Measurements from ENCODE around the gene PEX6. TPM values are rescaled to one million over a fixed set of nuclear protein-coding genes. Genes with fewer than 3 reads are reported as not detected.

PEX6 gene
- total and polyA plus RNA-seq, 2 of the 13 experiments (the other 11 are each of a cell fraction or from before 2014, with no cell fraction given) = 5.1 to 6.7 TPM

GRCh38 chr6:42978839-42979522 lies at the start of gene PEX6 (continued):
- TF ChIP-seq ZBTB46 (CRISPR knock-in tag; IDR thresholded peaks at IDR 0.05; ENCODE audit: borderline replicate concordance) (no peak), YEATS2 (CRISPR knock-in tag; IDR thresholded peaks at IDR 0.05; ENCODE audit: borderline replicate concordance) (peak; percentile 88), NFKBIZ (CRISPR knock-in tag; IDR thresholded peaks at IDR 0.05) (peak; percentile 81), ZNF335 (CRISPR knock-in tag; IDR thresholded peaks at IDR 0.05) (peak; percentile 66; the same call in 1 of the 2 replicates), TFAP4 (IDR thresholded peaks at IDR 0.05; ENCODE audit: borderline replicate concordance, low read depth) (peak; percentile 41; the same call in 1 of the 2 replicates), ZNF724P (CRISPR knock-in tag; IDR thresholded peaks at IDR 0.05; ENCODE audit: borderline replicate concordance) (no peak), ZNF543 (CRISPR knock-in tag; IDR thresholded peaks at IDR 0.05) (peak; percentile 76; the same call in 1 of the 2 replicates), GATAD1 (CRISPR knock-in tag; IDR thresholded peaks at IDR 0.05) (peak; percentile 90), MXD1 (CRISPR knock-in tag; IDR thresholded peaks at IDR 0.05) (no peak; the same call in 1 of the 2 replicates), ZNF275 (CRISPR knock-in tag; IDR thresholded peaks at IDR 0.05; ENCODE audit: borderline replicate concordance) (no peak), PAWR (CRISPR knock-in tag; IDR thresholded peaks at IDR 0.05; ENCODE audit: borderline replicate concordance) (no peak), NFYC (CRISPR knock-in tag; IDR thresholded peaks at IDR 0.05) (peak; percentile 36; the same call in 1 of the 2 replicates), NR2F1 (CRISPR knock-in tag; IDR thresholded peaks at IDR 0.05) (peak in 1 of 2 experiments; percentile 7; a peak in 1 of 4 replicates), ZNF142 (CRISPR knock-in tag; IDR thresholded peaks at IDR 0.05) (no peak; the same call in 1 of the 2 replicates)

Measured in HepG2 (cell line).